ENCODE results near the gene TMEM271. TPM values are rescaled to one million over a fixed set of nuclear protein-coding genes. Genes with fewer than 3 reads are reported as not detected.

Gene TMEM271
- total and polyA plus RNA-seq, 10 of the 15 experiments (the other 5 are each of a cell fraction or from before 2014, with no cell fraction given) = not detected

DNA sequence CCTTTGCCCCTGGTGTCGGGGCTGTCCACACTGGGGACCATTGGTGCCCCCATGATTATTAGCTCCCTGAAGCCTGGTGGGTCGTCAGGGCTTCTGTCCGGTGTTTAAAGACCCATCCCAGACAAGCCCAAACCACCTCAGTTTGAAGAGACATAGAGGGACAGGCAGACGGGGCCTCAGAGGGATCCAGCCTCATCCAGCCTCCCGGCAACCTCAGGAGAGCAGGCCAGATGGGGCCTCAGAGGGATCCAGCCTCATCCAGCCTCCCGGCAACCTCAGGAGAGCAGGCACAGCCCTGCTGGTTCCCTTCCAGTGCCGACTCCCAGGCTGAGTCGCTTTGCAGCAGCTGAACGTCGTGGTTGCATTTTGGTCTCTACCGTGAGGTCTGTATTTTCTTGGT lies 45.0 kb downstream of the TMEM271 start:
- intact Hi-C loops (cut with micrococcal nuclease; ENCODE audit: unreplicated experiment) = no loop called here
- POLR2A ChIA-PET = no interaction called here
- no TSS peak for BruUV-seq (replicated peaks)

More for the DNA sequence above, 45.0 kb downstream of the TMEM271 start:
- SMC1A ChIA-PET (ENCODE audit: uncharacterized antibody, unreplicated experiment) = no interaction called here
- RAD21 ChIA-PET (ENCODE audit: unreplicated experiment) = no interaction called here
- Histone ChIP-seq H3K36me3 (ENCODE audit: control insufficient read depth in 2 of 2, insufficient read depth in 2 of 2, low read length in 1 of 2) (peaks cover 6 to 16% of the 10 kb centered on the region in 2 experiments; a peak in 3 of 4 replicates), H3K27ac (ENCODE audit: control insufficient read depth, insufficient read depth) (no peak overlapping the region), H3K9ac (ENCODE audit: control insufficient read depth, insufficient read depth, low read length) (no peak overlapping the region), H2AFZ (ENCODE audit: control insufficient read depth, low read depth, low read length) (no peak overlapping the region), H3K4me3 (no peak overlapping the region), H3K4me2 (ENCODE audit: control insufficient read depth, insufficient read depth) (no peak overlapping the region), H4K20me1 (ENCODE audit: control insufficient read depth, insufficient read depth) (no peaks in the 10 kb centered on the region), H3K79me2 (ENCODE audit: control insufficient read depth, insufficient read depth, low read length) (no peaks in the 10 kb centered on the region), H3K27me3 (replicated peaks in 1 of 2; ENCODE audit: control insufficient read depth in 2 of 2, insufficient read depth in 2 of 2, low read length in 1 of 2) (no peaks in the 10 kb centered on the region), H3K4me1 (ENCODE audit: control insufficient read depth, insufficient read depth, low read length) (no peaks in the 10 kb centered on the region), H3K9me3 (replicated peaks; ENCODE audit: control insufficient read depth, insufficient read depth, low read length) (peaks cover 3% of the 10 kb centered on the region; the same call in 1 of the 3 replicates)
- 93% methylated on average over 11 of the region's 11 CpGs for WGBS (ENCODE audit: insufficient coverage, insufficient replicate concordance, low lambda C conversion rate, missing lambda C conversion rate)
- in situ Hi-C loops (cut with MboI) = no loop called here
- ATAC-seq (no peak), DNase-seq (ENCODE audit: low read depth, low spot score) (no peak), FAIRE-seq (no peak)
- TF ChIP-seq PAX8 (IDR thresholded peaks at IDR 0.05) (no peak), ETV6 (conservative IDR thresholded peaks at IDR 0.05 in 1 of 2, IDR thresholded peaks at IDR 0.05 in 1 of 2; ENCODE audit: borderline replicate concordance in 1 of 2, low read depth in 1 of 2) (no peak), MLLT1 (IDR thresholded peaks at IDR 0.05) (no peak), ATF2 (IDR thresholded peaks at IDR 0.05; ENCODE audit: low read length) (no peak), TCF3 (IDR thresholded peaks at IDR 0.05; ENCODE audit: borderline replicate concordance, insufficient read depth, low read depth, low read length) (no peak), SMAD1 (IDR thresholded peaks at IDR 0.05; ENCODE audit: low read depth, partially characterized antibody) (no peak), SUZ12 (IDR thresholded peaks at IDR 0.05; ENCODE audit: unreplicated experiment) (no peak), ZNF274 (IDR thresholded peaks at IDR 0.05; ENCODE audit: insufficient read depth, insufficient read length) (no peak), IKZF1 (conservative IDR thresholded peaks at IDR 0.05) (no peak), CBX5 (IDR thresholded peaks at IDR 0.05; ENCODE audit: low read depth) (no peak), IKZF2 (IDR thresholded peaks at IDR 0.05) (no peak), STAT3 (IDR thresholded peaks at IDR 0.05; ENCODE audit: low read depth, low read length) (no peak), KLF5 (IDR thresholded peaks at IDR 0.05; ENCODE audit: partially characterized antibody) (no peak), CEBPB (IDR thresholded peaks at IDR 0.05; ENCODE audit: borderline replicate concordance in 1 of 2, low read depth in 2 of 2, low read length in 2 of 2) (no peak), FOXM1 (IDR thresholded peaks at IDR 0.05; ENCODE audit: low read depth, low read length) (no peak)
- TF ChIP-seq, protein P1, sequence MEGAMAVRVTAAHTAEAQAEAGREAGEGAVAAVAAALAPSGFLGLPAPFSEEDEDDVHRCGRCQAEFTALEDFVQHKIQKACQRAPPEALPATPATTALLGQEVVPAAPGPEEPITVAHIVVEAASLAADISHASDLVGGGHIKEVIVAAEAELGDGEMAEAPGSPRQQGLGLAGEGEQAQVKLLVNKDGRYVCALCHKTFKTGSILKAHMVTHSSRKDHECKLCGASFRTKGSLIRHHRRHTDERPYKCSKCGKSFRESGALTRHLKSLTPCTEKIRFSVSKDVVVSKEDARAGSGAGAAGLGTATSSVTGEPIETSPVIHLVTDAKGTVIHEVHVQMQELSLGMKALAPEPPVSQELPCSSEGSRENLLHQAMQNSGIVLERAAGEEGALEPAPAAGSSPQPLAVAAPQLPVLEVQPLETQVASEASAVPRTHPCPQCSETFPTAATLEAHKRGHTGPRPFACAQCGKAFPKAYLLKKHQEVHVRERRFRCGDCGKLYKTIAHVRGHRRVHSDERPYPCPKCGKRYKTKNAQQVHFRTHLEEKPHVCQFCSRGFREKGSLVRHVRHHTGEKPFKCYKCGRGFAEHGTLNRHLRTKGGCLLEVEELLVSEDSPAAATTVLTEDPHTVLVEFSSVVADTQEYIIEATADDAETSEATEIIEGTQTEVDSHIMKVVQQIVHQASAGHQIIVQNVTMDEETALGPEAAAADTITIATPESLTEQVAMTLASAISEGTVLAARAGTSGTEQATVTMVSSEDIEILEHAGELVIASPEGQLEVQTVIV (IDR thresholded peaks at IDR 0.05; ENCODE audit: borderline replicate concordance, partially characterized antibody) = no peak
- CTCF ChIA-PET = no interaction called here
